Naive thymus-derived CD8-positive, alpha-beta T cell (primary cell): ENCODE results near the gene CYBA. TPM values are rescaled to one million over a fixed set of nuclear protein-coding genes. Genes with fewer than 3 reads are reported as not detected.

Experiments used
- ATAC-seq, 2 donors: fragments of 150-1000 bp; cut with Tn5 transposase in 1 of 2; sonication (Bioruptor Pico), chemical (Tn5 transposase) in 1 of 2; 1 replicate in 1 of 2; 2 replicates in 1 of 2; pipeline ENCODE4 v1.10.0; 2021; ENCODE audit warnings: mild to moderate bottlenecking in 2 of 2, moderate library complexity in 2 of 2
- POLR2A ChIA-PET: fragments of 350-600 bp; sonication (Branson Sonifier 250); formaldehyde crosslinking; loops from one replicate; lab custom pipeline; 2021; ENCODE audit warnings: antibody characterized with exemption; lab: Charles Lee
- DNase-seq, 10 donors: peaks; one replicate each; pipeline versions ENCODE4 v3.0.0 to v3.0.0-alpha.2; 2020 to 2022
- H3K27ac Mint-ChIP-seq, 10 donors: one replicate each; pipeline ENCODE4 v1.8.0; 2020 to 2022; ENCODE audit warnings: mild to moderate bottlenecking in 10 of 10, mixed read lengths in 10 of 10, moderate library complexity in 4 of 10, inconsistent platforms in 1 of 10
- H3K27me3 Mint-ChIP-seq, 5 donors: one replicate each; pipeline ENCODE4 v1.8.0; 2021 to 2022; ENCODE audit warnings: mixed read lengths in 5 of 5
- H3K36me3 Mint-ChIP-seq, 3 donors: one replicate each; pipeline ENCODE4 v1.8.0; 2020 to 2022; ENCODE audit warnings: mixed read lengths in 3 of 3, mild to moderate bottlenecking in 2 of 3, inconsistent platforms in 1 of 3
- H3K4me1 Mint-ChIP-seq, 4 donors: one replicate each; pipeline ENCODE4 v1.8.0; 2021 to 2022; ENCODE audit warnings: mixed read lengths in 4 of 4
- H3K4me3 Mint-ChIP-seq, 10 donors: one replicate each; pipeline ENCODE4 v1.8.0; 2020 to 2022; ENCODE audit warnings: mild to moderate bottlenecking in 10 of 10, mixed read lengths in 10 of 10, moderate library complexity in 6 of 10, inconsistent platforms in 1 of 10
- H3K9me3 Mint-ChIP-seq, 9 donors: one replicate each; pipeline ENCODE4 v1.8.0; 2020 to 2022; ENCODE audit warnings: mixed read lengths in 9 of 9, mild to moderate bottlenecking in 3 of 9, inconsistent platforms in 1 of 9, moderate library complexity in 1 of 9
- polyA plus RNA-seq, 3 donors: library from polyadenylated mRNA; unstranded; fragments of 300-500 nt; fragmentation: Illumina TruSeq; gene quantifications; one replicate each; pipeline ENCODE4 v1.2.3, GENCODE V29; 2021
- total RNA-seq, 8 experiments: library from RNA in 2 of 8; stranded (reverse) in 2 of 8; gene quantifications; one replicate each; pipeline ENCODE4 v1.2.3 and lab custom pipeline; 2021 to 2026

CYBA gene
- total RNA-seq, result 100 to 1,000 TPM; 231 to 235 TPM
- 100 to 1,000 TPM; 625 to 787 (median 649) TPM for polyA plus RNA-seq
- 49.7 to 122 (median 106) reads per million in 6 experiments for total RNA-seq (lab: John Stamatoyannopoulos, UW)

DNA sequence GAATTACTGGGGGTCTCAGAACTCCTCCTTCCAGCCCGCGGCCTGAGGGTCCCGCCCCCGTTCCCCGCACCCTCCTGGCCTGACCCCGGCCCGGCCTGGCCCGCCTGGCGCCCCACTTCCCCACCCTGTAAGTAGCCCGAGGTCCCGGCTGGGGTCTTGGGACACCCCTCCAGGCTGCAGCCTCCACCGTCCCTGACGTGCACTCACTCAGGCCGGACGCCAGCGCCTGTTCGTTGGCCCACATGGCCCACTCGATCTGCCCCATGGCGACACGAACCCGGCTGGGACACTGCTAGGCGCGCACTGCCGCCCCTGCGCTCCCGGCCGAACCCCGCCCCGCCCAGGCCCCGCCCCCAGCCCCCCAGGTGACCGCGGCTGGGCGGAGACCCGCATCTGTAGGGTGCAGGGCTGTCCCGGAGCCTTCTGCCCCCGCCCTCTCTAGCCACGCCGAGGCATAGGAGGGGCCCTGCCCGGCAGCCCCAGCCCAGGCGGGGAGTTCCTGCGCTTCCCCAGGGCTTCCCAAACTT lies at the start of gene CYBA:
TSS of gene CYBA (minus strand) at position 305 of the 527 bp plus-strand sequence. CDS start at position 265, 40 bp downstream.
- Mint-ChIP-seq H3K4me1 (peaks cover 8 to 42% (median 27%) of the 10 kb centered on the region in 4 donors), H3K9me3 (no peaks in the 10 kb centered on the region), H3K4me3 (peak within 1 kb of the TSS; percentile 82 to 96 (median 90)), H3K27me3 (no peaks in the 10 kb centered on the region), H3K27ac (peak within 1 kb of the TSS; percentile 82 to 96 (median 93)), H3K36me3 (peaks cover 0 to 12% (median 2%) of the 10 kb centered on the region in 3 donors)
- DNase-seq, result peak; percentile 71 to 89 (median 80)
- peak; percentile 88 for ATAC-seq
- POLR2A ChIA-PET, result interaction anchor here (1.2 to 4.7 kb wide), 6 partner anchors 12 to 51 kb away, joined by 4 to 48 read pairs (median 11); partner anchors contain the start of genes IL17C and MVD

DNA sequence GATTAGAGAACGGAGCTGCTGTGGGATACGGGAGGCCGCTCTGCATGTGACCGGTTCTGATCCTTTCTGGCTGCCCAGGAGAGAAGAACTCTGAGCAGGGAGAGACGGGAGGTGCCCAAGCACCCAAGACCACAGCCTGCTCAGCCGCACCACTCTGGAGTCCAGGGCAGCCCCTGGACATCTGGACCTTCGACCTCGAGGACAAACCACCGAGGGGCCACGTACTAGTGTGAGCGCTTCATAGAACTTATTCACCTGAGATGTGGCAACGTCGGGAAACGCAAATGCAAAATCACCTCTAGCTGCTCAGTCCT lies 49.4 kb upstream of the CYBA start:
- H3K9me3 Mint-ChIP-seq, result no peaks in the 10 kb centered on the region

DNA sequence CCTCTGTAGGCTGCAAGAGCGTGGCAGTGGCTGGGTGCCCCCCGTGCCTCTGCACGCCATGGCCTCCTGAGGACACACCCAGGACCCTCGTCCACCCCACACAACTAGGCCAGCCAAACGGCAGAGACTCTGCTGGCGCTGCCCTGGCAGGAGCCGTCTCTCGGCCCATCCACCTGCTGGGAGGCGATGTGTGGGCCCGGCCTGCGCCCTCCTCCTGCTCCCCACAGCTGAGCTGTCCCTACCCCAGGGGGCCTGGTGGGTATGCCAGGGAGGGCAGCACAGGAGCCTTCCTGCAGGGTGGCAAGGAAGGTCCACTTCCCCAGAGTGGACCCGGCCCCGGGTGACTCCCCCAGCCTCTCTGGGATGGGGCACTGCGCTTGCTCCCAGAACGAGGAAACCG lies 48.3 kb upstream of the CYBA start:
- Mint-ChIP-seq H3K4me1 (peaks cover 21 to 63% (median 54%) of the 10 kb centered on the region in 4 donors), H3K36me3 (peaks cover 0 to 27% (median 6%) of the 10 kb centered on the region in 3 donors), H3K4me3 (peak overlapping the region in 4 of 10 donors; percentile 41 to 99 (median 97)), H3K27me3 (no peaks in the 10 kb centered on the region), H3K9me3 (no peaks in the 10 kb centered on the region), H3K27ac (peak overlapping the region in 8 of 10 donors; percentile 28 to 100 (median 92))
- POLR2A ChIA-PET, result interaction anchor here (0.7 to 8.7 kb wide), 4 partner anchors 8 to 49 kb away, joined by 4 to 100 read pairs (median 50); partner anchors contain the start of genes CYBA and SNAI3
- no peak for DNase-seq
- no peak for ATAC-seq

More for the DNA sequence above, 49.4 kb upstream of the CYBA start:
- Mint-ChIP-seq H3K27me3 (no peaks in the 10 kb centered on the region), H3K4me1 (peaks cover 27 to 69% (median 61%) of the 10 kb centered on the region in 4 donors), H3K36me3 (peaks cover 0 to 27% (median 6%) of the 10 kb centered on the region in 3 donors), H3K4me3 (peak overlapping the region; percentile 93 to 99 (median 96)), H3K27ac (peak overlapping the region; percentile 88 to 100 (median 96))
- DNase-seq, result peak in 1 of 10 donors; percentile 39
- POLR2A ChIA-PET, result interaction anchor here (0.7 to 8.7 kb wide), 18 partner anchors 8 to 547 kb away, joined by 3 to 100 read pairs (median 8); partner anchors contain the start of genes CYBA, GALNS, MVD and SNAI3
- no peak for ATAC-seq

DNA sequence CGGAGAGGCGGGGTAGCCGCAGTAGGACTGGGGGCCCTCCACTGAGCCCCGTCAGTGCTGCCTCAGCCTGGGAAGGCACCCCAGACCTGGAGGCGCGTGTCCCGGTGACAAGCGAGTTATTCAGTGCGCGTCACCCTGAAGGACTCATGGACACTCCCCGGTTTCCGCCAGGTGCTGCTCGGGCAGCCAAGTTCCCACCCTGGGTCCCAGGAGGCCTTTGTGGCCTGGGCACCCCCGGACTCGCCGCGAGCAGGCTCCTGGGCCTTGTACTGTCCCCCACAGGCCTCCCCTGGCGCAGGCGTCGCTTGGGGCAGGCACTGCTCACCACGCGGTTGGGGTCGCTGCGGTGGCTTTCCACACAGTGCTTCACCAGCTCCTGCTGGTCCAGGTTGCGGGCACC lies 47.8 kb upstream of the CYBA start:
- peak overlapping the region in 9 of 10 donors; percentile 10 to 99 (median 61) for H3K4me3 Mint-ChIP-seq
- DNase-seq, result peak in 1 of 10 donors; percentile 16
- H3K27me3 Mint-ChIP-seq, result no peaks in the 10 kb centered on the region
- POLR2A ChIA-PET, result interaction anchor here (0.7 to 8.7 kb wide), 6 partner anchors 7 to 48 kb away, joined by 3 to 100 read pairs (median 4); partner anchors contain the start of genes CYBA, MVD and SNAI3
- peaks cover 16 to 60% (median 49%) of the 10 kb centered on the region in 4 donors for H3K4me1 Mint-ChIP-seq
- no peak for ATAC-seq
- no peaks in the 10 kb centered on the region for H3K9me3 Mint-ChIP-seq
- H3K36me3 Mint-ChIP-seq, result peaks cover 0 to 27% (median 6%) of the 10 kb centered on the region in 3 donors
- H3K27ac Mint-ChIP-seq, result peak overlapping the region in 9 of 10 donors; percentile 68 to 94 (median 87)

DNA sequence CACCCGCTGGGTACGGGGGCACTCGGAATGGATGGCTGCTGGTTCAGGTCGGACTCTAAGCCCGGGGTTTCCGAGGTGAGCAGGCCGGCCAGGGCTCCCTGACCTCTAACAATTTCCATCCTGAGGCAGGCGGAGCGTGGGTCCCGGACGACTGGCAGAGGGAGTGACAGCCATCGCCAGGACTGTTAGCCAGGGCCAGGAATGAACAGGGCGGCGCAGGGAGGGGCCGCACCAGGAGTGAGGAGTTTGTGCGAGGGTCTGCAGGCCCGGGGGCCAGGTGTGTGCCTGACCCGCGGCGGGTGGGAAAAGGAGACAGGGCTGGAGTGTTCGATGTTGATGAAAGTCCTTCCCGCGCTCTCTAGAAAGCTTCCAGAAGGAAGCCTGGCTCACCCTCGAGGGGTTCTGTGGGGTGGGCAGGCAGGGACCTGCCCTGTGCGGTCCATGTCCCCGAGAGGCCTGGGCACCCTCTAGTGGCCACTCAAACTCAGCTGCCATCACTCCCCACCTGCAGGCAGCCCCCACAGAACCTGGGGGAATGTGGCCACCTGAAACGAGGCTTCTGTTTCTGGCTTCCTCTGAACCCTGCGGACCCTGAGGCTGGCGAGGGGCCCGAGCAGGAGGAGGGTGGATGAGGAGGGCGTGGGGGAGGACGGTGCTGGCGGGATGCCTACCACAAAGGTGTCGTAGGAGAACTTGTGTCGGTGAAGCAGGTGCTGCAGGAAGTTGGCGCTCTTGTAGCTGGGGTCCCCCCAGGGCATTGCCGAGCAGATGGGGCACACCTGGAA lies 47.2 kb upstream of the CYBA start:
- peak overlapping the region in 9 of 10 donors; percentile 10 to 99 (median 61) for H3K4me3 Mint-ChIP-seq

DNA sequence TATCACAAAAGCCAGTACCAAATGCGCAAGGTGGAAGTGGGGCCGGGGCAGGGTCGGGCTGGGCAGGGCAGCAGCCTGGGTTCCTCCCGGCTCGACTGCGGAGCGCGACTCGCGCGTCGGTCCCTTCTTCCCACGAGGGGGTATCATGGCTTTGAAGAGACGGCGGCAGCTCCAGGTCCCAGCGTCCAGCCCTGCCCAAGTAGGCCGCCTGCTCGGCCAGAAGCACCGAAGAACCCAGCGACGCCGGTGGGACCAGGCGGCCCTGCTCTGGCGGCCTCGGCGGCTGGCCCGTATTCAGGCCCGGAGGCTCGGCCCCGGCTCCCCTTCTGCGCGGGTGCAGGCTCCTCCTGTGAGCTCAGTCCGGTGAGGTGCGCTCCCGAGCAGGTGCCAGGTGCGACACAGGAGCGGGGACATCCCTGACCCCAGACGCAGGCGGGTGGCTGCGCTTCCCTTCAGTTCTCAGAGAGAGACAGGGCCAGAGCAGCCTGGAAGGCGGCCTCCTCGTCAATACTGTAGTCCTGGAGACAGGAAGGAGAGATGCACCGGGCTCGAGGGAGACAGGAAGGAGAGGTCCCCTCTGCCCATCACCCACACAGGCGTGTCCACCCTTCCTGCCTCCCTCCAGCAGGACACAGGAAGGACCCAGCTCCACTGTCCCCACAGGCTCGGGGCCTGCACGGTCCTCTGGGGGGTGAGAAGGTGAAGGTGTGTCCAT lies 46.4 kb upstream of the CYBA start:
- peaks cover 16 to 55% (median 47%) of the 10 kb centered on the region in 4 donors for H3K4me1 Mint-ChIP-seq
- ATAC-seq (no peak), DNase-seq (no peak)
- H3K27ac Mint-ChIP-seq, result peak overlapping the region; percentile 31 to 89 (median 86)
- peaks cover 0 to 27% (median 2%) of the 10 kb centered on the region in 3 donors for H3K36me3 Mint-ChIP-seq
- no peaks in the 10 kb centered on the region for H3K27me3 Mint-ChIP-seq
- no peaks in the 10 kb centered on the region for H3K9me3 Mint-ChIP-seq
- peak overlapping the region in 7 of 10 donors; percentile 10 to 99 (median 36) for H3K4me3 Mint-ChIP-seq
- POLR2A ChIA-PET, result interaction anchor here (0.5 to 8.7 kb wide), 9 partner anchors 8 to 846 kb away, joined by 3 to 100 read pairs (median 4); partner anchors contain the start of genes MVD and SNAI3

More for the DNA sequence above, 47.2 kb upstream of the CYBA start:
- H3K4me1 Mint-ChIP-seq, result peaks cover 15 to 55% (median 46%) of the 10 kb centered on the region in 4 donors
- H3K9me3 Mint-ChIP-seq, result no peaks in the 10 kb centered on the region
- DNase-seq (peak in 4 of 10 donors; percentile 42 to 55 (median 48)), ATAC-seq (no peak)
- no peaks in the 10 kb centered on the region for H3K27me3 Mint-ChIP-seq
- POLR2A ChIA-PET, result interaction anchor here (0.5 to 8.7 kb wide), 7 partner anchors 9 to 845 kb away, joined by 3 to 100 read pairs (median 4); partner anchors contain the start of genes CYBA, MVD and SNAI3
- peak overlapping the region; percentile 31 to 94 (median 87) for H3K27ac Mint-ChIP-seq
- peaks cover 0 to 27% (median 5%) of the 10 kb centered on the region in 3 donors for H3K36me3 Mint-ChIP-seq

DNA sequence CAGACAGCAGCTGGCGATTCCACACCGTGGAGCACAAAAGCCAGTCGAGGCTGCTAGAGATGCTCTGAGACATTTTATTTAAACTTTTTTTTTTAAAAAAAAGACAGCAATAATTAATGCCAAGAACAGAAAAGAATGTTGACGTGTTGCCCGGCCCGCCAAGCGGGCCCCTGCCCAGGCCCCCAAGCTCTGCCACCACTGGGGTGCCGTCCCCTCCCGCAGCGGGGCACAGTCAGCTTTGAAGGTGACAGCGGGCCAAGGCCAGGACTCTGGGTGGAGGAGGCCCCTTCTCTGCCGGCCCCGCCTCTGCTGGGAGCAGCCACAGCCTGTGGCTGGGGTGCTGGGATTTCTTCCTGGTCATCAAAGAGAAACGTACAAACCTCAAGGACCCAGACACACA lies 45.6 kb upstream of the CYBA start:
- Mint-ChIP-seq H3K27me3 (no peaks in the 10 kb centered on the region), H3K27ac (peak overlapping the region in 5 of 10 donors; percentile 17 to 69 (median 43)), H3K9me3 (no peaks in the 10 kb centered on the region), H3K4me1 (peaks cover 17 to 54% (median 51%) of the 10 kb centered on the region in 4 donors), H3K4me3 (no peak overlapping the region), H3K36me3 (peaks cover 0 to 27% (median 2%) of the 10 kb centered on the region in 3 donors)
- POLR2A ChIA-PET, result interaction anchor here (0.8 to 3.9 kb wide), 4 partner anchors 9 to 47 kb away, joined by 3 to 17 read pairs (median 4); partner anchors contain the start of gene SNAI3
- no peak for ATAC-seq
- DNase-seq, result no peak

DNA sequence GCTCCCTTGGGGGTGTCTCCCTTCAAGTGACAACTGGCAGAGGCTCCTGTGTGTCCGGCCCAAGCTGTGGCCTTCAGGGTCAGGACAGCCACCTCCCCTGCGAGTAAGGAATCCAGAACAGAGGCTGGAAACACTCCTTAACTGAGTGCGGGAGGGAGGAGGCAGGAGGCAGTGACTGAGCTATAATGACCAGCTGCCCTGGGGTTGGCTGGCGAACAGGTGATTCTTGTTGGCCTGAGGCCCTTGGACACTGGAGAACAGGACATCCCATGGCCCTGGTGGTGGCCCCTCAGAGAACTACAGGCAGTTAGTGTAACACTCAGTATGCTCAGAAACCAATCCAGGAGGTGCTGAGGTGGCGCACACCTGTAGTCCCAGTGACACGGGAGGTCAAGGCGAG lies 44.9 kb upstream of the CYBA start:
- H3K4me3 Mint-ChIP-seq, result no peak overlapping the region
- H3K36me3 Mint-ChIP-seq, result peaks cover 0 to 27% (median 2%) of the 10 kb centered on the region in 3 donors
- POLR2A ChIA-PET, result interaction anchor here (0.9 to 3.9 kb wide), 2 partner anchors 10 kb away, joined by 3 to 17 read pairs; partner anchors contain the start of gene SNAI3
- H3K27ac Mint-ChIP-seq, result peak overlapping the region in 6 of 10 donors; percentile 17 to 80 (median 48)
- no peaks in the 10 kb centered on the region for H3K27me3 Mint-ChIP-seq
- no peaks in the 10 kb centered on the region for H3K9me3 Mint-ChIP-seq
- DNase-seq (no peak), ATAC-seq (no peak)
- peaks cover 18 to 57% (median 54%) of the 10 kb centered on the region in 4 donors for H3K4me1 Mint-ChIP-seq

DNA sequence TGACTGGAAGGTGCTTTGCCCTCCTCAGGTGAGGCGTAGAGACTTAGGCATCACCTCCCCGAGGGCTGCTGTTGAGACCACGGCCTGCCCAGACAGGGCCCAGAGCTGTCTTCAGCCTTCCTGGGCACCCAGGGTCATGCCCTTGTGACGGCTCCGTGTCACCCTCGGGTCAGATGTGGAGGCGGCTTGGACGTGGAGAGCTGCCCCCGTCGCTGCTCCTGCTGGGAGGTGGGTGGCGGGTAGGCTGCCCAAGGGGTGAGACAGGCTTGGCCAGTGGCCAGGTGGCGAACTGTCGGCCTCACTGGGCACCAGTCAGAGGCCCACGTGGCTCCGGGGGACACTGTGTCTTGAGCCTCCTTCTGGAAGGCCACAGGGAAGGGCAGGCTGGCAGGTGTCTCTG lies 44.4 kb upstream of the CYBA start:
- POLR2A ChIA-PET, result interaction anchor here (3.9 kb wide), 1 partner anchor 9 kb away, joined by 17 read pairs; the partner anchor contains the start of gene SNAI3
- no peak for ATAC-seq
- Mint-ChIP-seq H3K27ac (peak overlapping the region in 5 of 10 donors; percentile 33 to 80 (median 49)), H3K4me1 (peaks cover 19 to 60% (median 54%) of the 10 kb centered on the region in 4 donors), H3K36me3 (peaks cover 0 to 27% (median 2%) of the 10 kb centered on the region in 3 donors), H3K27me3 (no peaks in the 10 kb centered on the region), H3K9me3 (no peaks in the 10 kb centered on the region), H3K4me3 (peak overlapping the region in 1 of 10 donors; percentile 29)
- DNase-seq, result no peak

DNA sequence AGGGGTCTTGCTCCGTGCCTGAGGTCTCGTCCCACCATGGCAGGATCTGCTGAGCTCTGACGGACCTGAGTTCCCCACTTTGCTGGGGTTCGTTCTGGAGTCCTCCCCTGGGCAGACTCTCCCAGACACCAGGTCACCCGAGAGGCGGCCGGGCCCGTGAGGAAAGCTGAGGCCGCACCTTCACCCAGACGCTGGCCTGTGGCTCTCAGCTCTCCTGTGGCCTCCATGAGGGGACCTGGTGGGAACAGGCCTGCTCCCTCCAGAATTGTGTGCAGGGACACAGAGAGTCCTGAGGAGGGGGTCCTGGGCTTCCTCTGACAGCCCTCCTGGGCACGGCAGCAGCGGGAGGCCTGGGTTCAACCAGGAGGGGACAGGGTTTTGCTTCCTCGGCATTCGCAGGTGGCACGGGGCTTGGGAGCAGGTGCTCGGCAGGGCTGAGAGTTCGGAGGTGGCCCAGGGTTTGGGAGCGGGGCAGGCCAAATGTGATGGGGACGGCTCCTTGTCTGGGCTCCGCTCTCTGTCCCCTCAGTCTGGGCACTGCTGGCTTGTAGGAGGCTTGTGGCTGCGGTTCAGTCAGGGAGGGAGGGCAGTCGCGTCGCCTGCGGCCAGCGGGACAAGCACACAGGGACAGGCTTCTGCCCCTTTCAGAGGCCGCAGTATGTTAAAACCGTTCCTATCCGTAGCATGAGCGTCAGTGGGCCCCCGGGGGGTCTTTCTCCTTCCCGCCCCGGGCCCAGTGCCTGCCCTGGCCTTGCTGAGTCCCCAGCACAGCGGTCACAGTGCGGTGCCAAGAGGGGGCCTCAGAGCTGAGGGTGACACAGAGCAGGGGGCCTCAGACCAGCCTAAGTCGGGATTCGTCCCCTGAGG lies 43.6 kb upstream of the CYBA start:
- POLR2A ChIA-PET, result interaction anchor here (1.0 to 3.7 kb wide), 2 partner anchors 8 to 15 kb away, joined by 4 to 56 read pairs; no protein-coding TSS in a partner anchor
- peaks cover 0 to 21% (median 2%) of the 10 kb centered on the region in 3 donors for H3K36me3 Mint-ChIP-seq
- H3K4me3 Mint-ChIP-seq, result peak overlapping the region in 1 of 10 donors; percentile 8

More for the DNA sequence above, 43.6 kb upstream of the CYBA start:
- Mint-ChIP-seq H3K9me3 (no peaks in the 10 kb centered on the region), H3K27ac (peak overlapping the region; percentile 26 to 76 (median 66)), H3K4me1 (peaks cover 16 to 58% (median 52%) of the 10 kb centered on the region in 4 donors), H3K27me3 (no peaks in the 10 kb centered on the region)
- DNase-seq (no peak), ATAC-seq (no peak)
